ENCODE results near the gene ERN1. TPM values are rescaled to one million over a fixed set of nuclear protein-coding genes. Genes with fewer than 3 reads are reported as not detected.

ERN1 gene
- total RNA-seq, 1 donor, result 13.3 TPM

DNA sequence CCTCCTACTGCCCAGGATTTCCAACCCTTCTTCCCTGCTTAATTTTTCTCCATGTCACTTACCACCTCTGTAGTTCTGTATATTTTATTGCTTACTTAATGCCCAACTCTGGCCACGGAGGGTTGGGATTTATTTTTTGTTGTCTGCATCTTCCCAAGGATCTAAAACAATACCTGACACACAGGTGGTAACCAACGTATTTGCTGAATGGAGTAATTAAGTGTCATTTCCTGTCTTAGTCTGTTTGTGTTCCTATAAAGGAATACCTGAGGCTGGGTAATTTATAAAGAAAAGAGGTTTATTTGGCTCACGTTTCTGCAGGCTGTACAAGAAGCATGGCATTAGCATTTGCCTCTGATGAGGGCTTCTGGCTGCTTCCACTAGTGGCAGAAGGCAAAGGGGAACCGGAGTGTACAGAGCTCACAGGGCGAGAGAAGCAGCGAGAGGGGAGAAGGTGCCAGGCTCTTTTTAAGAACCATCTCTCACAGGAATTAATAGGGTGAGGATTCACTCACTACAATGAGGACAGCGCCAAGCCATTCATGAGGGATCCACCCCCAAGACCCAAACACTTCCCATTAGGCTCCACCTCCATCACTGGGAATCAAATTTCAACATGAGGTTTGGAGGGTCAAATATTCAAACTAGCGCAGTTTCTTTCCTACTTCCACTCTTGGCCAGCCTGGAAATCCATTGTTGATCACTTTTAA is 44.8 kb downstream of the ERN1 start:
- no peak overlapping the region for H3K4me3 ChIP-seq (ENCODE audit: low read depth, low read length)
- TF ChIP-seq, protein P1, sequence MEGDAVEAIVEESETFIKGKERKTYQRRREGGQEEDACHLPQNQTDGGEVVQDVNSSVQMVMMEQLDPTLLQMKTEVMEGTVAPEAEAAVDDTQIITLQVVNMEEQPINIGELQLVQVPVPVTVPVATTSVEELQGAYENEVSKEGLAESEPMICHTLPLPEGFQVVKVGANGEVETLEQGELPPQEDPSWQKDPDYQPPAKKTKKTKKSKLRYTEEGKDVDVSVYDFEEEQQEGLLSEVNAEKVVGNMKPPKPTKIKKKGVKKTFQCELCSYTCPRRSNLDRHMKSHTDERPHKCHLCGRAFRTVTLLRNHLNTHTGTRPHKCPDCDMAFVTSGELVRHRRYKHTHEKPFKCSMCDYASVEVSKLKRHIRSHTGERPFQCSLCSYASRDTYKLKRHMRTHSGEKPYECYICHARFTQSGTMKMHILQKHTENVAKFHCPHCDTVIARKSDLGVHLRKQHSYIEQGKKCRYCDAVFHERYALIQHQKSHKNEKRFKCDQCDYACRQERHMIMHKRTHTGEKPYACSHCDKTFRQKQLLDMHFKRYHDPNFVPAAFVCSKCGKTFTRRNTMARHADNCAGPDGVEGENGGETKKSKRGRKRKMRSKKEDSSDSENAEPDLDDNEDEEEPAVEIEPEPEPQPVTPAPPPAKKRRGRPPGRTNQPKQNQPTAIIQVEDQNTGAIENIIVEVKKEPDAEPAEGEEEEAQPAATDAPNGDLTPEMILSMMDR (IDR thresholded peaks at IDR 0.05; ENCODE audit: insufficient read depth, low read length), result no peak
- no peak for DNase-seq (ENCODE audit: low read depth)

GRCh38 chr17:64084086-64084939 is 45.6 kb downstream of the ERN1 start:
- peak; percentile 75 for DNase-seq (ENCODE audit: low read depth)
- TF ChIP-seq, protein P1 (IDR thresholded peaks at IDR 0.05; ENCODE audit: insufficient read depth, low read length), result no peak
- no peak overlapping the region for H3K4me3 ChIP-seq (ENCODE audit: low read depth, low read length)

DNA sequence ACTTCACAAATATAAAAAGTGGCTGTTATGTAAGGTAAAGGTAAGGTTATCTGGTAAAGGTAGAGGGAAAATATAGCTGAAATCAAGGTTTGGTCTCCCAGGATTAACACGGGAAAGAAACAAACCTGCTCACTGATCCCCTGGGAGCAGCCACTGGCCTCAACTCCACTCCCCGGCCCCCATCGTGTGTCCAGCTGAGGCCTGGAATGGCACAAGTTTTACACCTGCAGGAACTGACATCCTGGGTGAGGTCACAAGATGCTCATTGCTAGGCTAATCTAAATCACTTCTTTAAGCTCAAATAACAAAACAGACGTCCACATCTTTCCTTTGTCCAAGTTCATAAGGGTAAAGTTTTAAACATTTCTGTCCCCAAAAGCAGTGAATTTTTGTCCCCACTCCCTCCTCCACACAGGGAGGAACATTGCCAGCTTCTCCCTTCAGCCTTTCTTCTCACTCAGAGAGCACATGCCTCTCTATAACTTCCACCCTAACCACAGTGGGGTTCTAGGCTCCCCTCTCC is 46.3 kb downstream of the ERN1 start:
- TF ChIP-seq, protein P1 (IDR thresholded peaks at IDR 0.05; ENCODE audit: insufficient read depth, low read length), result no peak
- no peak overlapping the region for H3K4me3 ChIP-seq (ENCODE audit: low read depth, low read length)
- DNase-seq (ENCODE audit: low read depth), result no peak

- no peak for DNase-seq (ENCODE audit: low read depth)
- no peak overlapping the region for H3K4me3 ChIP-seq (ENCODE audit: low read depth, low read length)
- TF ChIP-seq, protein P1 (IDR thresholded peaks at IDR 0.05; ENCODE audit: insufficient read depth, low read length), result no peak
These were observed 46.9 kb downstream of the ERN1 start for GRCh38 chr17:64083093-64083492.

GRCh38 chr17:64081802-64082799 is 47.8 kb downstream of the ERN1 start:
- H3K4me3 ChIP-seq (ENCODE audit: low read depth, low read length), result no peak overlapping the region
- DNase-seq (ENCODE audit: low read depth), result peak; percentile 85
- TF ChIP-seq, protein P1 (IDR thresholded peaks at IDR 0.05; ENCODE audit: insufficient read depth, low read length), result no peak

GRCh38 chr17:64080174-64080618 is 49.7 kb downstream of the ERN1 start:
- TF ChIP-seq, protein P1 (IDR thresholded peaks at IDR 0.05; ENCODE audit: insufficient read depth, low read length), result no peak
- H3K4me3 ChIP-seq (ENCODE audit: low read depth, low read length), result no peak overlapping the region
- DNase-seq (ENCODE audit: low read depth), result no peak

Data from fibroblast of the aortic adventitia (primary cell).